HepG2 (cell line): ENCODE results near the gene TIMM9. TPM values are rescaled to one million over a fixed set of nuclear protein-coding genes. Genes with fewer than 3 reads are reported as not detected.

Experiments used
- ARNTL ChIP-seq: sonication (generic); formaldehyde crosslinking; IDR thresholded peaks from 2 replicates; pipeline ENCODE4 v1.4.0; 2020; ENCODE audit warnings: mild to moderate bottlenecking, missing genetic modification reagents
- ASH2L ChIP-seq: fragments of 300-600, 200-600 bp; sonication (generic); IDR thresholded peaks from 2 replicates; pipeline ENCODE4 v1.7.0; 2017; ENCODE audit warnings: low read depth, mild to moderate bottlenecking, moderate library complexity, mixed read lengths, low read length; ENCODE audit not compliant: insufficient read length
- DMAP1 ChIP-seq: IDR thresholded peaks from 2 replicates; pipeline ENCODE4 v1.6.1; 2016
- FOXK2 ChIP-seq: fragments of 450-650 bp; IDR thresholded peaks from 2 replicates; pipeline ENCODE4 v1.6.1; 2016
- HHEX ChIP-seq: IDR thresholded peaks from 2 replicates; pipeline ENCODE4 v1.6.1; 2016; ENCODE audit warnings: control low read depth
- MEF2D ChIP-seq: sonication (generic); formaldehyde crosslinking; IDR thresholded peaks from 2 replicates; pipeline ENCODE4 v1.5.1; 2020; ENCODE audit warnings: mild to moderate bottlenecking, missing genetic modification reagents
- MXD4 ChIP-seq: IDR thresholded peaks from 2 replicates; pipeline ENCODE4 v1.6.1; 2016; ENCODE audit warnings: mild to moderate bottlenecking, missing biosample characterization, missing genetic modification reagents
- NCOR1 ChIP-seq: fragments of 200-600 bp; sonication (generic); IDR thresholded peaks from 2 replicates; pipeline ENCODE4 v1.7.0; 2017; ENCODE audit warnings: antibody characterized with exemption, low read length, borderline replicate concordance
- NFATC3 ChIP-seq: sonication (generic); formaldehyde crosslinking; IDR thresholded peaks from 2 replicates; pipeline ENCODE4 v1.5.1; 2020; ENCODE audit warnings: mild to moderate bottlenecking, missing genetic modification reagents
- NFIB ChIP-seq: sonication (generic); formaldehyde crosslinking; IDR thresholded peaks from 2 replicates; pipeline ENCODE4 v1.9.0; 2021; ENCODE audit warnings: missing genetic modification reagents, mild to moderate bottlenecking, borderline replicate concordance
- SIN3A ChIP-seq: IDR thresholded peaks from 2 replicates; pipeline ENCODE4 v1.6.1; 2011; ENCODE audit warnings: low read depth, mild to moderate bottlenecking, control low read depth, low read length, borderline replicate concordance
- SP4 ChIP-seq: sonication (generic); formaldehyde crosslinking; IDR thresholded peaks from 2 replicates; pipeline ENCODE4 v1.8.1; 2023; ENCODE audit warnings: mild to moderate bottlenecking, missing genetic modification reagents
- TARDBP ChIP-seq: sonication (generic); formaldehyde crosslinking; IDR thresholded peaks from 2 replicates; pipeline ENCODE4 v1.8.0; 2022; ENCODE audit warnings: mild to moderate bottlenecking, missing genetic modification reagents
- TSC22D2 ChIP-seq: sonication (generic); formaldehyde crosslinking; IDR thresholded peaks from 2 replicates; pipeline ENCODE4 v1.5.1; 2020; ENCODE audit warnings: missing genetic modification reagents, mild to moderate bottlenecking, borderline replicate concordance
- ZNF260 ChIP-seq: sonication (generic); formaldehyde crosslinking; IDR thresholded peaks from 2 replicates; pipeline ENCODE4 v1.4.0; 2020; ENCODE audit warnings: missing genetic modification reagents, low read depth, mild to moderate bottlenecking, borderline replicate concordance
- ZNF574 ChIP-seq: sonication (generic); formaldehyde crosslinking; IDR thresholded peaks from 2 replicates; pipeline ENCODE4 v1.4.0; 2020; ENCODE audit warnings: missing genetic modification reagents
- ZSCAN21 ChIP-seq: sonication (generic); formaldehyde crosslinking; IDR thresholded peaks from 2 replicates; pipeline ENCODE4 v1.8.0; 2022; ENCODE audit warnings: mild to moderate bottlenecking, missing genetic modification reagents, moderate library complexity, borderline replicate concordance
- polyA plus RNA-seq, 8 experiments: library from polyadenylated mRNA; depleted of rRNA in 3 of 8; stranded (reverse) in 7 of 8; unstranded in 1 of 8; fragments of >200 nt; fragmentation: Illumina TruSeq in 4 of 8; extraction: Trizol in 4 of 8; gene quantifications; 2 replicates each; pipeline versions ENCODE4 v1.2.1 to v1.2.3, GENCODE V29; 2011 to 2016; ENCODE audit warnings: low read depth in 4 of 8, missing spikeins in 1 of 8, mixed read lengths in 1 of 8; ENCODE audit not compliant: insufficient read depth in 1 of 8
- total RNA-seq, 5 experiments: library from RNA; depleted of rRNA; stranded (reverse); fragments of >200 nt; fragmentation: Illumina TruSeq; extraction: Trizol; gene quantifications; 2 replicates each; pipeline ENCODE4 v1.2.3, GENCODE V29; 2016; ENCODE audit warnings: low read depth in 1 of 5
- TF ChIP-seq, protein P1 (sequence below): conservative IDR thresholded peaks from 2 replicates; pipeline ENCODE4 v1.6.1; 2018; ENCODE audit warnings: missing genetic modification reagents
- TF ChIP-seq, protein P2 (sequence below): sonication (generic); formaldehyde crosslinking; IDR thresholded peaks from 2 replicates; pipeline ENCODE4 v1.4.0; 2020; ENCODE audit warnings: mild to moderate bottlenecking, missing genetic modification reagents

TIMM9 gene
- total and polyA plus RNA-seq, 2 of the 13 experiments (the other 11 are each of a cell fraction or from before 2014, with no cell fraction given): 30.5 to 42.5 TPM

DNA sequence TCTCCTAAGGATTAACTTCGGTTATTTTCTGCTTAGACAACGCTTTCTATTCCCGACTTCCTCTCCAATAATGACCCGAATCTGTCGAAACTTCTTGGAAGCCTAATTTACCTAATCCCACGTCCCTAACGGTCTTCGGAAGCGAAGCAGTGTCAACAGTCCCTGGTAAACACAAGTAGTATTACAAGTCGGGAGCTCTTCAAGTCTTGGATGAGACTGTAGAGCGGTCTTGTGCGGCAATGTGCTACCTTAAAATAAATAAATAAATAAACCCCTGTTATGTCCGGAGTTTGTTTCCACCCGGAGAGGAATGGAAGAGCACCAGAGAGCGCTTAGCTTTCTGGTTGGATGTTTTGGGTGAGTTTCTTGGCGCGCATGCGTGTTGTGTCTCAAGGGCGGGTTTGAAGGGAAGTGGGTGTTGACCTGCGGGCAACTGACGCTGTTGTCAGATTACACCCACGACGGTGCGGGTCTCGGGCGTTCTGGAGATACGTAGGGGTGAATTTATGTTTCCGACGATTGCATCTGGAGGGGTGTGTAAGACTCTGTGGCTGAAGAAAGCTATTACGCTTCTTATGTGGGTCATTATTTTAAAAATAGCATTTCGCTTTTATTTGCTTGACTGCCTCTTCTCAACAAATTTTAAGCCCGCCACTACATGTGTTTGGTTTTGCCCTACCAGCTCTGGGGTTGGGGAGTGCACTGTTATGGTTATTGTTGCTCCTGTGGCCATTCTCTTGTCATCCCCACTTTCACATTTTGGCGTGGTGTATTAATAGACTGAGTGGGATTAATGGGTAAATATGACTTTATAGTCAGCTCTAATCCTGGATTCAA is at the start of gene TIMM9, which contains the start of gene KIAA0586 (continued):
- TF ChIP-seq ZNF574 (CRISPR knock-in tag) (0 out of 2 replicates have a peak, but pooled peaks have one; percentile 43), SIN3A (peak; percentile 93), TARDBP (CRISPR knock-in tag) (0 out of 2 replicates have a peak, but pooled peaks have one; percentile 20), MEF2D (CRISPR knock-in tag) (0 out of 2 replicates have a peak, but pooled peaks have one; percentile 17), MXD4 (CRISPR knock-in tag) (0 out of 2 replicates have a peak, but pooled peaks have one; percentile 7), ASH2L (peak; percentile 99), NFATC3 (CRISPR knock-in tag) (no peak), ARNTL (CRISPR knock-in tag) (peak; percentile 36; the same call in 1 of the 2 replicates), FOXK2 (peak; percentile 96), ZNF260 (CRISPR knock-in tag) (no peak), NFIB (CRISPR knock-in tag) (no peak), ZSCAN21 (0 out of 2 replicates have a peak, but pooled peaks have one; percentile 45), SP4 (CRISPR knock-in tag) (peak; percentile 69), NCOR1 (peak; percentile 53; the same call in 1 of the 2 replicates), TSC22D2 (CRISPR knock-in tag) (0 out of 2 replicates have a peak, but pooled peaks have one; percentile 6), HHEX (CRISPR knock-in tag) (peak; percentile 15; the same call in 1 of the 2 replicates), DMAP1 (CRISPR knock-in tag) (peak; percentile 88)
- TF ChIP-seq, protein P1, sequence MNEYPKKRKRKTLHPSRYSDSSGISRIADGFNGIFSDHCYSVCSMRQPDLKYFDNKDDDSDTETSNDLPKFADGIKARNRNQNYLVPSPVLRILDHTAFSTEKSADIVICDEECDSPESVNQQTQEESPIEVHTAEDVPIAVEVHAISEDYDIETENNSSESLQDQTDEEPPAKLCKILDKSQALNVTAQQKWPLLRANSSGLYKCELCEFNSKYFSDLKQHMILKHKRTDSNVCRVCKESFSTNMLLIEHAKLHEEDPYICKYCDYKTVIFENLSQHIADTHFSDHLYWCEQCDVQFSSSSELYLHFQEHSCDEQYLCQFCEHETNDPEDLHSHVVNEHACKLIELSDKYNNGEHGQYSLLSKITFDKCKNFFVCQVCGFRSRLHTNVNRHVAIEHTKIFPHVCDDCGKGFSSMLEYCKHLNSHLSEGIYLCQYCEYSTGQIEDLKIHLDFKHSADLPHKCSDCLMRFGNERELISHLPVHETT (CRISPR knock-in tag): no peak
- TF ChIP-seq, protein P2, sequence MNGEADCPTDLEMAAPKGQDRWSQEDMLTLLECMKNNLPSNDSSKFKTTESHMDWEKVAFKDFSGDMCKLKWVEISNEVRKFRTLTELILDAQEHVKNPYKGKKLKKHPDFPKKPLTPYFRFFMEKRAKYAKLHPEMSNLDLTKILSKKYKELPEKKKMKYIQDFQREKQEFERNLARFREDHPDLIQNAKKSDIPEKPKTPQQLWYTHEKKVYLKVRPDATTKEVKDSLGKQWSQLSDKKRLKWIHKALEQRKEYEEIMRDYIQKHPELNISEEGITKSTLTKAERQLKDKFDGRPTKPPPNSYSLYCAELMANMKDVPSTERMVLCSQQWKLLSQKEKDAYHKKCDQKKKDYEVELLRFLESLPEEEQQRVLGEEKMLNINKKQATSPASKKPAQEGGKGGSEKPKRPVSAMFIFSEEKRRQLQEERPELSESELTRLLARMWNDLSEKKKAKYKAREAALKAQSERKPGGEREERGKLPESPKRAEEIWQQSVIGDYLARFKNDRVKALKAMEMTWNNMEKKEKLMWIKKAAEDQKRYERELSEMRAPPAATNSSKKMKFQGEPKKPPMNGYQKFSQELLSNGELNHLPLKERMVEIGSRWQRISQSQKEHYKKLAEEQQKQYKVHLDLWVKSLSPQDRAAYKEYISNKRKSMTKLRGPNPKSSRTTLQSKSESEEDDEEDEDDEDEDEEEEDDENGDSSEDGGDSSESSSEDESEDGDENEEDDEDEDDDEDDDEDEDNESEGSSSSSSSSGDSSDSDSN: peak; percentile 20; the same call in 1 of the 2 replicates
